Measurements from ENCODE around the gene SORT1. TPM values are rescaled to one million over a fixed set of nuclear protein-coding genes. Genes with fewer than 3 reads are reported as not detected.
A peak's percentile ranks its signal among the peaks of the same experiment; 100 is the strongest.

The SORT1 gene
- total and polyA plus RNA-seq, 2 of the 13 experiments (the other 11 are each of a cell fraction or from before 2014, with no cell fraction given), result 32.4 to 93.0 TPM

DNA sequence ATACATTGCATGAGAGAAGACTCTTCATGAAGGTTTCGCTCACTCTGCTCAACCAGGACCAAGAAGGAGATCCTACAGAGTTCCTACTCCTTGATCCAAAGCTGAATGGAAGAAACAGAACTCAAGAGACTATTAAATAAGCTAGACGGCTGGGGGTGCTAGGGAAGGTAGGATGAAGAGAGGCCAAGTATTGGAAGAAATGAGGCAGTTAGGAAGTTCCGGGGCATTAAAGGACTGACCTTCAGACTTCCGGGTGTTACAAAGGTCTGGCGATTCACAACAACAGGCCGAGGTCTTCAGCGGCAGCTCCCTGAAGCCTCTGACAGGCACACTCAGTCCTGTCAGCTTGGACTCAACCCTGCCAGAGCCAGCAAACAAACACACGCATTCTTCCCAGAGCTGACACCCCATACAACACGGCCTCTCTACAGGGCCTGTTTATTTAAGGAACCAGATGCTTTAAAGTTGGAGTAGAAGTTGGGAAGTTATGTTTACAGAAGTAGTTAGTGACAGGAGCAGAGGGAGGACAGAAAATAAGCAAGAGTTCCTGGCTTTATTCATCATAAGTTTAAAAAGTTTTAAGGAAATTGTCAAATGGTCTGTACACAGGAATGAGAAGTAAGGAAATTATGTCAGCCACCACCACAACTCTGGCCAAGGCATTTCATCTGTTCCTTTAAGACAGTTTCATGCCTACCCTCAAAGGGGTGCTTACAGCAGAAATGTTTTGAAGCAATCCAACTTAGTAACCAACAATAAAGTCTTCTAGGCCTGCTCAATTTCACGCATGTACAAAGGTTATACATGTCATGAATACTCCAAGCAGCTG lies 4.7 kb downstream of the SORT1 start (continued):
- TF ChIP-seq, protein P1, sequence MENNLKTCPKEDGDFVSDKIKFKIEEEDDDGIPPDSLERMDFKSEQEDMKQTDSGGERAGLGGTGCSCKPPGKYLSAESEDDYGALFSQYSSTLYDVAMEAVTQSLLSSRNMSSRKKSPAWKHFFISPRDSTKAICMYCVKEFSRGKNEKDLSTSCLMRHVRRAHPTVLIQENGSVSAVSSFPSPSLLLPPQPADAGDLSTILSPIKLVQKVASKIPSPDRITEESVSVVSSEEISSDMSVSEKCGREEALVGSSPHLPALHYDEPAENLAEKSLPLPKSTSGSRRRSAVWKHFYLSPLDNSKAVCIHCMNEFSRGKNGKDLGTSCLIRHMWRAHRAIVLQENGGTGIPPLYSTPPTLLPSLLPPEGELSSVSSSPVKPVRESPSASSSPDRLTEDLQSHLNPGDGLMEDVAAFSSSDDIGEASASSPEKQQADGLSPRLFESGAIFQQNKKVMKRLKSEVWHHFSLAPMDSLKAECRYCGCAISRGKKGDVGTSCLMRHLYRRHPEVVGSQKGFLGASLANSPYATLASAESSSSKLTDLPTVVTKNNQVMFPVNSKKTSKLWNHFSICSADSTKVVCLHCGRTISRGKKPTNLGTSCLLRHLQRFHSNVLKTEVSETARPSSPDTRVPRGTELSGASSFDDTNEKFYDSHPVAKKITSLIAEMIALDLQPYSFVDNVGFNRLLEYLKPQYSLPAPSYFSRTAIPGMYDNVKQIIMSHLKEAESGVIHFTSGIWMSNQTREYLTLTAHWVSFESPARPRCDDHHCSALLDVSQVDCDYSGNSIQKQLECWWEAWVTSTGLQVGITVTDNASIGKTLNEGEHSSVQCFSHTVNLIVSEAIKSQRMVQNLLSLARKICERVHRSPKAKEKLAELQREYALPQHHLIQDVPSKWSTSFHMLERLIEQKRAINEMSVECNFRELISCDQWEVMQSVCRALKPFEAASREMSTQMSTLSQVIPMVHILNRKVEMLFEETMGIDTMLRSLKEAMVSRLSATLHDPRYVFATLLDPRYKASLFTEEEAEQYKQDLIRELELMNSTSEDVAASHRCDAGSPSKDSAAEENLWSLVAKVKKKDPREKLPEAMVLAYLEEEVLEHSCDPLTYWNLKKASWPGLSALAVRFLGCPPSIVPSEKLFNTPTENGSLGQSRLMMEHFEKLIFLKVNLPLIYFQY (CRISPR knock-in tag; IDR thresholded peaks at IDR 0.05; ENCODE audit: borderline replicate concordance), result no peak; the same call in 1 of the 2 replicates
- TF ChIP-seq HOXA3 (CRISPR knock-in tag; IDR thresholded peaks at IDR 0.05) (peak; percentile 77), ZNF629 (CRISPR knock-in tag; conservative IDR thresholded peaks at IDR 0.05) (peak; percentile 44; the same call in 1 of the 2 replicates), TBP (CRISPR knock-in tag; IDR thresholded peaks at IDR 0.05) (no peak), SMAD1 (CRISPR knock-in tag; IDR thresholded peaks at IDR 0.05; ENCODE audit: borderline replicate concordance, low read depth) (0 out of 2 replicates have a peak, but pooled peaks have one; percentile 48), ZKSCAN1 (IDR thresholded peaks at IDR 0.05; ENCODE audit: low read length) (no peak), ZNF777 (CRISPR knock-in tag; IDR thresholded peaks at IDR 0.05) (no peak), ARNTL (CRISPR knock-in tag; IDR thresholded peaks at IDR 0.05) (peak; percentile 44; the same call in 1 of the 2 replicates), FOXJ3 (CRISPR knock-in tag; IDR thresholded peaks at IDR 0.05; ENCODE audit: borderline replicate concordance) (peak; percentile 81), ETV6 (CRISPR knock-in tag; conservative IDR thresholded peaks at IDR 0.05) (peak; percentile 89), SMARCE1 (IDR thresholded peaks at IDR 0.05; ENCODE audit: borderline replicate concordance) (no peak), PHF5A (CRISPR knock-in tag; IDR thresholded peaks at IDR 0.05; ENCODE audit: low read depth, unreplicated experiment) (peak; percentile 52), MAZ (IDR thresholded peaks at IDR 0.05; ENCODE audit: borderline replicate concordance, low read depth, low read length) (no peak), MAZ (CRISPR knock-in tag; IDR thresholded peaks at IDR 0.05; ENCODE audit: low read depth) (0 out of 2 replicates have a peak, but pooled peaks have one; percentile 26), MIER2 (CRISPR knock-in tag; IDR thresholded peaks at IDR 0.05) (peak; percentile 70; the same call in 1 of the 2 replicates), ZKSCAN8 (CRISPR knock-in tag; IDR thresholded peaks at IDR 0.05; ENCODE audit: borderline replicate concordance) (peak; percentile 78; the same call in 1 of the 2 replicates)
- TF ChIP-seq, protein P2, sequence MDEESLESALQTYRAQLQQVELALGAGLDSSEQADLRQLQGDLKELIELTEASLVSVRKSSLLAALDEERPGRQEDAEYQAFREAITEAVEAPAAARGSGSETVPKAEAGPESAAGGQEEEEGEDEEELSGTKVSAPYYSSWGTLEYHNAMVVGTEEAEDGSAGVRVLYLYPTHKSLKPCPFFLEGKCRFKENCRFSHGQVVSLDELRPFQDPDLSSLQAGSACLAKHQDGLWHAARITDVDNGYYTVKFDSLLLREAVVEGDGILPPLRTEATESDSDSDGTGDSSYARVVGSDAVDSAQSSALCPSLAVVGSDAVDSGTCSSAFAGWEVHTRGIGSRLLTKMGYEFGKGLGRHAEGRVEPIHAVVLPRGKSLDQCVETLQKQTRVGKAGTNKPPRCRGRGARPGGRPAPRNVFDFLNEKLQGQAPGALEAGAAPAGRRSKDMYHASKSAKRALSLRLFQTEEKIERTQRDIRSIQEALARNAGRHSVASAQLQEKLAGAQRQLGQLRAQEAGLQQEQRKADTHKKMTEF (CRISPR knock-in tag; IDR thresholded peaks at IDR 0.05), result peak; percentile 97
- TF ChIP-seq, protein P3, sequence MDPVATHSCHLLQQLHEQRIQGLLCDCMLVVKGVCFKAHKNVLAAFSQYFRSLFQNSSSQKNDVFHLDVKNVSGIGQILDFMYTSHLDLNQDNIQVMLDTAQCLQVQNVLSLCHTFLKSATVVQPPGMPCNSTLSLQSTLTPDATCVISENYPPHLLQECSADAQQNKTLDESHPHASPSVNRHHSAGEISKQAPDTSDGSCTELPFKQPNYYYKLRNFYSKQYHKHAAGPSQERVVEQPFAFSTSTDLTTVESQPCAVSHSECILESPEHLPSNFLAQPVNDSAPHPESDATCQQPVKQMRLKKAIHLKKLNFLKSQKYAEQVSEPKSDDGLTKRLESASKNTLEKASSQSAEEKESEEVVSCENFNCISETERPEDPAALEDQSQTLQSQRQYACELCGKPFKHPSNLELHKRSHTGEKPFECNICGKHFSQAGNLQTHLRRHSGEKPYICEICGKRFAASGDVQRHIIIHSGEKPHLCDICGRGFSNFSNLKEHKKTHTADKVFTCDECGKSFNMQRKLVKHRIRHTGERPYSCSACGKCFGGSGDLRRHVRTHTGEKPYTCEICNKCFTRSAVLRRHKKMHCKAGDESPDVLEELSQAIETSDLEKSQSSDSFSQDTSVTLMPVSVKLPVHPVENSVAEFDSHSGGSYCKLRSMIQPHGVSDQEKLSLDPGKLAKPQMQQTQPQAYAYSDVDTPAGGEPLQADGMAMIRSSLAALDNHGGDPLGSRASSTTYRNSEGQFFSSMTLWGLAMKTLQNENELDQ (CRISPR knock-in tag; IDR thresholded peaks at IDR 0.05; ENCODE audit: borderline replicate concordance), result no peak
- TF ChIP-seq, protein P4, sequence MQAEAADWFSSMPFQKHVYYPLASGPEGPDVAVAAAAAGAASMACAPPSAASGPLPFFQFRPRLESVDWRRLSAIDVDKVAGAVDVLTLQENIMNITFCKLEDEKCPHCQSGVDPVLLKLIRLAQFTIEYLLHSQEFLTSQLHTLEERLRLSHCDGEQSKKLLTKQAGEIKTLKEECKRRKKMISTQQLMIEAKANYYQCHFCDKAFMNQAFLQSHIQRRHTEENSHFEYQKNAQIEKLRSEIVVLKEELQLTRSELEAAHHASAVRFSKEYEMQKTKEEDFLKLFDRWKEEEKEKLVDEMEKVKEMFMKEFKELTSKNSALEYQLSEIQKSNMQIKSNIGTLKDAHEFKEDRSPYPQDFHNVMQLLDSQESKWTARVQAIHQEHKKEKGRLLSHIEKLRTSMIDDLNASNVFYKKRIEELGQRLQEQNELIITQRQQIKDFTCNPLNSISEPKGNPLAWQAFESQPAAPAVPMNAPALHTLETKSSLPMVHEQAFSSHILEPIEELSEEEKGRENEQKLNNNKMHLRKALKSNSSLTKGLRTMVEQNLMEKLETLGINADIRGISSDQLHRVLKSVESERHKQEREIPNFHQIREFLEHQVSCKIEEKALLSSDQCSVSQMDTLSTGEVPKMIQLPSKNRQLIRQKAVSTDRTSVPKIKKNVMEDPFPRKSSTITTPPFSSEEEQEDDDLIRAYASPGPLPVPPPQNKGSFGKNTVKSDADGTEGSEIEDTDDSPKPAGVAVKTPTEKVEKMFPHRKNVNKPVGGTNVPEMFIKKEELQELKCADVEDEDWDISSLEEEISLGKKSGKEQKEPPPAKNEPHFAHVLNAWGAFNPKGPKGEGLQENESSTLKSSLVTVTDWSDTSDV (CRISPR knock-in tag; IDR thresholded peaks at IDR 0.05), result no peak
